Endothelial cell (in vitro differentiated cells): ENCODE measurements around the gene LCLAT1. TPM values are rescaled to one million over a fixed set of nuclear protein-coding genes. Genes with fewer than 3 reads are reported as not detected.
"Not testable (repeated sequence)": the region's sequence is repeated elsewhere in the genome, so short reads cannot be mapped to it uniquely, and the experiment has no call there.

Source experiments
- DNase-seq: peaks from one replicate; pipeline ENCODE4 v3.0.0; 2021; ENCODE audit warnings: low spot score
- H3K27ac Mint-ChIP-seq: one replicate; pipeline ENCODE4 v1.8.0; 2021; ENCODE audit warnings: mixed read lengths, inconsistent platforms; ENCODE audit not compliant: unreplicated experiment
- H3K27me3 Mint-ChIP-seq: one replicate; pipeline ENCODE4 v1.8.0; 2021; ENCODE audit warnings: mild to moderate bottlenecking, moderate library complexity, mixed read lengths, inconsistent platforms; ENCODE audit not compliant: unreplicated experiment
- H3K36me3 Mint-ChIP-seq: one replicate; pipeline ENCODE4 v1.8.0; 2021; ENCODE audit warnings: mild to moderate bottlenecking, low read depth, mixed read lengths, inconsistent platforms; ENCODE audit not compliant: unreplicated experiment
- H3K4me1 Mint-ChIP-seq: one replicate; pipeline ENCODE4 v1.8.0; 2021; ENCODE audit warnings: mild to moderate bottlenecking, mixed read lengths, inconsistent platforms; ENCODE audit not compliant: unreplicated experiment
- H3K4me3 Mint-ChIP-seq: one replicate; pipeline ENCODE4 v1.8.0; 2021; ENCODE audit warnings: mild to moderate bottlenecking, mixed read lengths, inconsistent platforms; ENCODE audit not compliant: unreplicated experiment
- H3K9me3 Mint-ChIP-seq: one replicate; pipeline ENCODE4 v1.8.0; 2021; ENCODE audit warnings: mixed read lengths, inconsistent platforms; ENCODE audit not compliant: unreplicated experiment
- total RNA-seq: library from RNA; stranded (reverse); fragmentation: NEBNext Ultra II Directional; extraction: Animal tissue kit (Norgen Biotek cat#: 25700); gene quantifications from one replicate; pipeline ENCODE4 v1.2.1, GENCODE V29; 2021; ENCODE audit not compliant: unreplicated experiment
- TF ChIP-seq, protein P1 (sequence below): fragments of 200-600 bp; sonication (generic); IDR thresholded peaks from one replicate; pipeline ENCODE4 v1.5.0; 2021; ENCODE audit warnings: antibody characterized with exemption; ENCODE audit not compliant: unreplicated experiment

Gene LCLAT1
- total RNA-seq, 1 donor from 2014 or later: 20.9 TPM

DNA sequence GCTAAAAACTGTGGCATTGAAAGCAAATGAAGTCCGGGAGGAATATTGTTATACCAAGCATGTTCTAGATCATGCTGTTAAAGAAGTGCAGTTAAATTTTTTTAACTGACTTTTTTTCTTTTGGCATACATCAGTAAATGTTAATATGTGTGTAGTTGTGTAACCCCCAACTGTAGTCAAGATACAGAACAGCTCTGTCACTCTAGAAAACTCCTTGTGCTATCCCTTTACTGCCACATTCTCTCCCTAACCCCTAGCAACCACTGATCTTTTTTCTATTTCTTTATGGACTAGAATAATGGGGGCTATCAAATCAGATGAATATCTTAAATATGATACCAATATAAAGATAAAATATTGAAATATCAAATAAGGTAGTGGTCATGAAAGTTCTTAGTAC lies 46.4 kb downstream of the LCLAT1 start:
- TF ChIP-seq, protein P1, sequence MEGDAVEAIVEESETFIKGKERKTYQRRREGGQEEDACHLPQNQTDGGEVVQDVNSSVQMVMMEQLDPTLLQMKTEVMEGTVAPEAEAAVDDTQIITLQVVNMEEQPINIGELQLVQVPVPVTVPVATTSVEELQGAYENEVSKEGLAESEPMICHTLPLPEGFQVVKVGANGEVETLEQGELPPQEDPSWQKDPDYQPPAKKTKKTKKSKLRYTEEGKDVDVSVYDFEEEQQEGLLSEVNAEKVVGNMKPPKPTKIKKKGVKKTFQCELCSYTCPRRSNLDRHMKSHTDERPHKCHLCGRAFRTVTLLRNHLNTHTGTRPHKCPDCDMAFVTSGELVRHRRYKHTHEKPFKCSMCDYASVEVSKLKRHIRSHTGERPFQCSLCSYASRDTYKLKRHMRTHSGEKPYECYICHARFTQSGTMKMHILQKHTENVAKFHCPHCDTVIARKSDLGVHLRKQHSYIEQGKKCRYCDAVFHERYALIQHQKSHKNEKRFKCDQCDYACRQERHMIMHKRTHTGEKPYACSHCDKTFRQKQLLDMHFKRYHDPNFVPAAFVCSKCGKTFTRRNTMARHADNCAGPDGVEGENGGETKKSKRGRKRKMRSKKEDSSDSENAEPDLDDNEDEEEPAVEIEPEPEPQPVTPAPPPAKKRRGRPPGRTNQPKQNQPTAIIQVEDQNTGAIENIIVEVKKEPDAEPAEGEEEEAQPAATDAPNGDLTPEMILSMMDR: no peak
- peaks cover under 1% of the 10 kb centered on the region for H3K9me3 Mint-ChIP-seq
- no peak overlapping the region for H3K4me3 Mint-ChIP-seq
- H3K36me3 Mint-ChIP-seq: peaks cover 16% of the 10 kb centered on the region
- H3K4me1 Mint-ChIP-seq: no peaks in the 10 kb centered on the region
- H3K27me3 Mint-ChIP-seq: no peaks in the 10 kb centered on the region
- no peak overlapping the region for H3K27ac Mint-ChIP-seq
- no peak for DNase-seq

DNA sequence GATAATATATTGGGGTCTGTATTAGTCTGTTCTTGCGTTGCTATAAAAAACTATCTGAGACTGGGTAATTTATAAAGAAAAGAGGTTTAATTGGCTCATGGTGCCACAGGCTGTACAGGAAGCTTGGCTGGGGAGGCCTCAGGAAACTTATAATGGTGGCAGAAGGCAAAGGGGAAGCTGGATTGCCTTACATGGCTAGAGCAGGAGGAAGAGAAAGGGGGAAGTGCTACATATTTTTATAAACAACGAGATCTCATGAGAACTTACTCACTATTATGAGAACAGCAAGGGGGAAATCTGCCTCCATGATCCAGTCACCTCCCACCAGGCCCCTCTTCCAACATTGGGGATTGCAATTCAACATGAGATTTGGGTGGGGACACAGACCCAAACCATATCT lies 48.9 kb downstream of the LCLAT1 start:
- peaks cover 28% of the 10 kb centered on the region for H3K36me3 Mint-ChIP-seq
- DNase-seq, H3K4me3 Mint-ChIP-seq, H3K9me3 Mint-ChIP-seq, H3K4me1 Mint-ChIP-seq, H3K27me3 Mint-ChIP-seq, H3K27ac Mint-ChIP-seq: not testable (repeated sequence)

DNA sequence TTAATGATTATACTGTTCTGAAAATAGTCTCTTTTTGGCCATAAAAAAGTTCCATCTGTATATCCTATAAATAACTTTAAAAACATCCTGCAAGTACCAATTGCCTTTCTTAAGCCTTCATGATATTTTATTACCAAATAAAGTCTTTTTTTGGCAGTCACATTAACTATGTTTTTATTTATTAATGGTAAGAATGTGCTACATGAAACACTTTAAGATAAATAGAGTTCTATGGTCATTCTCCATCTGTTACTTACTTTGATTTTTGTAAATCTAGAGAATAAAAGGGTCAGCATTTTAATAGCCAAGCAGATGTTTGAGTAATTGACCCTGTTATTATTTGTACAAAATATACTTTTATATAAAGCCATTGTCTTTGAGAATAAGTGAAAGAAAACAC lies 52.6 kb downstream of the LCLAT1 start:
- peaks cover 39% of the 10 kb centered on the region for H3K36me3 Mint-ChIP-seq
- H3K27ac Mint-ChIP-seq: no peak overlapping the region
- H3K4me3 Mint-ChIP-seq: peak overlapping the region; percentile 65
- TF ChIP-seq, protein P1: no peak
- DNase-seq: no peak
- no peaks in the 10 kb centered on the region for H3K27me3 Mint-ChIP-seq
- H3K9me3 Mint-ChIP-seq: peaks cover 12% of the 10 kb centered on the region
- H3K4me1 Mint-ChIP-seq: no peaks in the 10 kb centered on the region

DNA sequence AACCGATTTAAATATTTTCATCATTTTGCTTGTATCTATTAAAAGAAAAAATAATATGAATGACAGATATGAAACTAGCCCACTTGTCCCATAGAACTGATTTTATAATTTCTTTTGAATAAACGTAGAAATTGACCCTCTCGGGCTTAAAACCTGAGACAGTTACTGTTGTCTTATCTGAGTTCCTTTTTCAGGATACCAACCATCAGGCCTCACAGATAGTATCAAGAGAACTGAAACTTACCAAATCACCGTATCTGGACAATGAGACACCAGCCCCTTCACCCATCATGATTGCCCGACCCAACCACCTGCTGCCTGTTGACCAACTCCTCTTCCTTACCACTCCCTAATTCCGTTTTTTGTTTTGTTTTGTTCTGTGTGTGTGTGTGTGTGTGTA lies 53.7 kb downstream of the LCLAT1 start:
- Mint-ChIP-seq H3K4me3 (peak overlapping the region; percentile 48), H3K27me3 (no peaks in the 10 kb centered on the region), H3K4me1 (peaks cover under 1% of the 10 kb centered on the region), H3K36me3 (peaks cover 39% of the 10 kb centered on the region), H3K9me3 (peaks cover 12% of the 10 kb centered on the region), H3K27ac (no peak overlapping the region)
- TF ChIP-seq, protein P1: no peak
- DNase-seq: no peak

DNA sequence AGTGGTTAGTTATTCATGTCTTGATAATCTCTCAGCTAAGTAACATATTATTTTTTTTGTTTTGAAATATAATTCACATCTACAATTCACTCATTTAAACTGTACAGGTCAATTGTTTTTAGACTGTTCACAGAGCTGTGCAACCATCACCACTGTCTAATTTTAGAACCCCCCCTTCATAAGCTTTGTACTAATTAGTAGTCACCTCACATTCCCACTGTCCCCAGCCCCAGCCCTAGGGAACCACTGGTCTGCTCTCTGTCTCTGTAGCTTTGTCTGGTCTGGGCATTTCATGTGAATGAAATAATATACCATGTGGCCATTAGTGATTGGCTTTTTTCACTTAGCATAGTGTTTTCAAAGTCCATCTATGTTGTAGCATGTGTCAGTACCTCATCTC lies 55.3 kb downstream of the LCLAT1 start:
- DNase-seq: no peak
- peaks cover 30% of the 10 kb centered on the region for H3K36me3 Mint-ChIP-seq
- H3K27me3 Mint-ChIP-seq: no peaks in the 10 kb centered on the region
- no peak overlapping the region for H3K4me3 Mint-ChIP-seq
- H3K27ac Mint-ChIP-seq: no peak overlapping the region
- peaks cover 4% of the 10 kb centered on the region for H3K4me1 Mint-ChIP-seq
- peaks cover 12% of the 10 kb centered on the region for H3K9me3 Mint-ChIP-seq
- TF ChIP-seq, protein P1: no peak
